ENCODE measurements around the gene TXNRD2.
"Not testable (repeated sequence)": the region's sequence is repeated elsewhere in the genome, so short reads cannot be mapped to it uniquely, and the experiment has no call there.

Gene TXNRD2

DNA sequence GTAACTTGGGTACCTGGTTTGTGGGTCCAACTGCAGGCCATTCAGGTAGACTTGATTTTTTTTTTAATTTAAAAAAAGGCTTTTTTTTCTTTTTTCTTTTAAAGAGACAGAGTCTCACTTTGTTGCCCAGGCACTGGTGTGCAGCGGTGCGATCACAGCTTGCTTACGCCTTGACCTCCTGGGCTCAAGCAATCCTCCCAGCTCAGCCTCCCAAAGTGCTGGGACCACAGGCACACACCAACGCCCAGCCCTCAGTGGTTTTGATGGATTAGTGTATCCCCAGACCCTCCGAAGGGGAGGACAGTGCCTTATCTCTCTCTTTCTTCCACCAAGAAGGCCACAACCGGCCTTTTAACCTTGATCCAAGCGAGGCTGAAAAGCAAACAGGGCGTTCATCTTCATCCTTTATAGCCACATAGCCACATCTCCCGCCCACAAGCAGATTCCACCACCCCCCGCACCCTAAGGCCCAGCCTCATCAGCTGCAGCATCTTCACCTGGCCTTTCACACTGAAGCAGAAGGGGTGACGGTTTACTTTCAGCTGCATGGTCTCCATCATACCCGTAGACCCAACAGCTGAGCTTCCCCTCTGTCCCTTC, 17.6 kb downstream of the TXNRD2 start:
- DNase-seq (ENCODE audit: low spot score): no peak

DNA sequence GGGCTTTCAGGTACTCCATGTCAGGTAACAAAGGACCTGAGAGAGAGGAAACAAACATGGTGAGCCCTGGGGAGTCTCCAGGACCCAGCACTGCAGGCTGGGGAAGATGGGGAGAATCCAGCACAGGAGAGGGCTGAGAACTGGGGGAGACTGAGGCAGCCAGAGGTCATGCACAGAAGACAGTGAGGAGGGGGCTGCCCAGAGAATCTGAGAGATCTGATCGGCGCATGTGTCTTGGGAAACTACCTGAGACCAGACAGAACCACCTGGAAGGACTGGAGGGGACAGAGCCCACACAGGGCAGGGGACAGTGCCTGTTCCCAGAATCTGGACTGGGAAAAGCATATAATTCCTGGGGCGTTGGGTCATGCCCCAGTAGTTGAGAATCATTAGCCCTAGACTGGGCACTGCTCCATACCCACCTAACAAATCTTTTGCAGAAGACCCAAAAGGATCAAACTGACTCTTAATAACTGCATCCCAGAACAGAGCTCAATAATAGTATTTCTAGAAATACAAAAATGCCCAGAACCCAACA, 20.0 kb downstream of the TXNRD2 start:
- DNase-seq (ENCODE audit: low spot score): no peak

DNA sequence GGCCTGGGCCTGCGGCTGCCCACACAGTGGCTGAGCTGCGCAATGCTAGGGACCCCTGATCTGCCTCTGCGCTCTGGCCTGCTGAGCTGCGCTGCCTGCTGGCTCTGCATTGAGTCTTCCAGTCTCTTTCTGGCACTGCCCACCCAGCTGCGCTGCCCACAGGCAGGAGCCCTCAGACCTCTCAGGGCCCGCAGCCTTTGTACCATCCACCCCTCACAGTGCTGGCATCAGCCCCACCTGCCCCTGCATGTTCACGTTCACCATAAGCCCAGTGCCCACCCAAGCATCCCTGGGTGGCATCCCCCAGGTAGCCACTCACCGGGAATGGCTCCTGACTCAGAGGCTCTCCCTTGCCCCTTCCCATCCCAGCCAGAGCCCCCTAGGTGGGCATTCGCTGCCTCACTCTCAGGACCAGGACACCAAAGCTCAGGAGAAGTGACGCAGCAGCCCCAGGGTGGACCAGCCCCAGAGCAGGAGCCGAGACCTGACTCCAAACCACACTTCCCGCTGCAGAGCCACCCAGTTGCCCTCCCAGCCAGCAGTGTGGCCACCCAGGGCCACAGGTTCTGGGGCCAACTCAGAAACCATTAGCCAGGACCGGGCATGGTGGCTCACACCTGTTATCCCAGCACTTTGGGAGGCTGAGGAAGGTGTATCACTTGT, 21.8 kb downstream of the TXNRD2 start:
- no peak for DNase-seq (ENCODE audit: low spot score)

DNA sequence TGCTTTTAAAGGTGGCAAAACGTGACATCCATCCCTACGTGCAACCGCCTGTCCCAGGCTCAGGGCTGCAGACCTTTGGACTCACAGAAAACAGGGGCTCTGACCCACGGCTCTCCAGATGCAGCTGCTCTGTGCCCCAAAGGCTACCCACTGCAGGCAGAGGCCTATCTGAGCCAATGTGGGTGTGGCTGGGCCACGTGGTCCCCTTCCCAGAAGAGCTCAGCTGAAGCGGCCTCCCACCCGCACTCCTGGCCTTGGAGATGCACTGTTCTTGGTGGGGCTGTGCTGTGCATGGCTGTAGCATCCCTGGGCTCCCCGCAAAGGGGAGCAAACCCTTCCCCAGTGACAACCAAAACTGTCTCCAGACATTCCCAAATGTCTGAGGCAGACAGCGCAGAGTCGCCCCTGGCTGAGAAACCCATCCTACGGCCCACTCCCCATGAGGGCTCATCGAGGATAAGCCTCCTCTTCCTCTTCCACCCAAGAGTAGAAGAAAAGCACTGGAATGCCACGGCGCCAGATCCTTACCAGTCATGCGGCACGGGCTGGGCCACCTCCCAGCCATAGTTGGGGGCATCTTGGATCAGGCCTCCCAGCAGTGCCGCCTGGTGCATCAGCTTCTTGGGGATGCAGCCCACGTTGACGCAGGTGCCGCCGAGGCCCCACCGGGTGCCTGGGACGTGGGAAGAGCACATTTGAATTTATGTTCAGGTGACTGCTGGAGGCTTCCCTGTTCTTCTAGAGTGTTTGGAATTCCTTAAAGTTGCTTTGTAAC, 23.1 kb downstream of the TXNRD2 start:
- no peak for DNase-seq (ENCODE audit: low spot score)

DNA sequence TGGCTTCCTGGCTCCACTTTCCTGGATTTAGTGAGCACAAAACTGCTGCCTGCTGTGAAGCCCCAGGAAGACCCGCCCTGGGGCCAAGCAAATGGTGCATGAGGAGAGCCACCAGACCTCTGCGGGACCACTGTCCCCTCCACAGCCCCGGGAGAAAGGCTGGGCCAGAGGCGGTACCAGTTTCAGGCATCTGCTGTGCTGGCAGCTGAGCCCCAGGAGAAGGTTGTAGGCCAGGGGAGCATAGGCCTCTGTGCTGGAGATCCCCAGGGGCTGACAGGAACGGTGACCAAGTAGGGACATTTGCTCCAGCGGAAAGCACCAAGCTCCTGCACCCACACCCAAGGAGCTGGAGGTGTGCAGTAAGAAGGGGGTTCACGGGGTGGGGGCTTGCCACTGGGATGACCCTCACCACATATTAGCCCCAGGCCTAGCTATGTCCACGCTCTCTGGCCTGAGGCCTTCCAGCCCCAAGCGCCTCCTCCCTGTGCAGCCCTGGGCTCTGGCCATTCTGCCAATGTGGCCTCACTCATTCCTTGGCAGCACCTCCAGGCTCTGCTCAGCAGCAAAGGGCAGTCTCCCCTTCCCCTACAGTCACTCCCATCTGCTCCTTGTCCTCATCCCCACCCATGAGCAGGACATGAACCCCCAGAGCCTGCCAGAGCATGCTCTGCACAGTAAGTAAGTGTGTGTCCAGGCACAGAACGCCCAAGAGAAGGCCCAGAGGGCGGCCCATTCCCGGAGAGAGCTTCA, 24.1 kb downstream of the TXNRD2 start:
- DNase-seq (ENCODE audit: low spot score): no peak

DNA sequence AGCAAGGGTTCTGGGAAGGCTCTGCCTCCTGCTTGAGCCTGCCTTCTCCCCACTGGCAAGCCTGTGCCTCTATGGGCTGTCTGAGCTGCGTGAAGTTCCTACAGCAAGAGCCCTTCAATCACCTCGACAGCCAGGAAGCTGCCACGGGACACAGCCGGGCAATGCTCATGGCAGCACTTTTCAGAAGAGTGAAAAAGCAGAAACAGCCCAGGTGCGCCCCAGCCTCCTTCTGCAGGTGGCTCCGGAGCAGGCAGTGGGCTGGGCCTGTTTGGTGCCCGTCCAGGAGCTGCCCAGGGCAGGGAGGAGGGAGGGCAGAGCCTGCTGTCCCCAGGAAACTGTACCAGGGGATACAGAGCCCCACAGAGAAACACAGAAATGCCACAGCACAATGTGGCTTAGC, 24.7 kb downstream of the TXNRD2 start:
- no peak for DNase-seq (ENCODE audit: low spot score)

DNA sequence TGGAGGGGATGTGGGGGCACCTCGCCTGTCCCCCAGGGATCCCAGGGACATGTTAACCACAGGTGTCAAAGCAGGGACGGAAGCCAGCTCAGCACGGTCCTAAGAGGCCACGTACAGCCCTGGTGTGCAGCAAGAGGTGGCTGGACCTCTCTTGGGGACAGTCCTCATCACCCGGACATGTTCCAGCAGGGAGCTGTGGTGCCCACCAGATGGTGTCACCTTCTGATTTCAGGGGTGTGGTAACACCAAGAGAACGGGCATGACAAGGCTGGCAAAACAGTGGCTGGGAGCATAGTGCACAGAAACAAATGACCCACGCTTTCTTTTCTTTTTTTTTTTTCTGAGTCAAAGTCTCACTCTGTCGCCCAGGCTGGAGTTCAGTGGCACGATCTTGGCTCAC, 25.6 kb downstream of the TXNRD2 start:
- DNase-seq (ENCODE audit: low spot score): no peak

DNA sequence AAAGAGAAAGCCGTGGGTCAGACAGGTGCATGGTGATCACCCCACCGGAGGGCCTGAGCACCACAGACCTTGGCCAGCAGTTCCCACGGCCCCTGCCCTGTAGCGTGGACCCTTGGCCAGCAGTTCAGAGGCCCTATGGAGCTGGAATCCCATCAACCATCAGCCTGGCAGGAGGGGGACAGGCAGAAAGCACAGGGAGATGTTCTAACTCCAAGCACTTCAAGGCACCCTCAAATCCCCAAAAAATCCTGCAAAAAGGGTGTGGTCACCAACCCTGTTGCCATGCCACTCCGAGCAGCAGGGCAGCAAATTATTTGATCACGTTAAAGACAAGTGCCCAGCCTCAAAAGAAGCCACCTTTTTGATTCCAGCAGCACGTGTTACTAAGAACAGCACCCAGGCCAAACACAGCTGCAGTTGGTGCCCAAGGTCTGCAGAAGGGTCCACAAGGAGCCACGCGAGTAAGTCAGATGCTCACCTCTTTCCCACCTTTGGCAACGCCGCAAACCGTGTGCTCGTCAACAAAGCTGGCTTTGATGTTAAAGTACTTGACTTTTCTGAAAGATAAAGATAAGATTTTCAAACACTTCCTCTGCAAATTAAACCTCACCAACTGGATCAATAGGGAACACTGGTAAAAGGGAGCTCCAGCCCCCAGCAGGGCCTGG, 26.2 kb downstream of the TXNRD2 start:
- no peak for DNase-seq (ENCODE audit: low spot score)

DNA sequence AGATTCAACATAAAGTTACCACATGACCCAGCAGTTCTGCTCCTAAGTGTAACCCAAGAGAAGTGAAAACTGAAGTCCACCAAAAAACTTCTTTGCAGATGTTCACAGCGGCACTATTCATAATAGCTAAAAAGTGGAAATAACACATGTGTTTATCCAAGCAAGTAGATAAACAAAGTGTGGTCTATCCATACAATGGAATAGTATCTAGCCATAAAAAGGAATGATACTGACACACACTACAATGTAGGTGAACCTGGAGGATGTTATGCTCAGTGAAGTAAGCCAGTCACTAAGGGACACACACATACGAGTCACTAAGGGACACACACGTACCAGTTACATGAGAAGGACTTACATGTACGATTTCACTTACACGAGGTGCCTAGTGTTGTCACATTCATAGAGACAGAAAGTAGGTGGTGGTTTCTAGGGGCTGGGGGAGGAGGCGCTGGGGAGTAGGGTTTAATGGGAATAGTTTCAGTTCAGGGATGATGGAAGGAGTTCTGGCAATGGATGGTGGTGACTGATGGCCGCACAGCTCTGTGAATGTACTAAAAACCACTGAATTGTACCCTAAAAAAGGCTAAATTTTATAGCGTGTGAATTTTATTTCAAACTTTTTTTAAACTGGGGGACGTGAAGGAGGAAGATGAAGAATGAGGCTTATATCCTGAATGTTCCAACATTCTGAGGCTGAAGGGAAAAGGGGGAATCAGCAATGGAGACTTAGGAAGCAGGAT, 27.2 kb downstream of the TXNRD2 start:
- no peak for DNase-seq (ENCODE audit: low spot score)

DNA sequence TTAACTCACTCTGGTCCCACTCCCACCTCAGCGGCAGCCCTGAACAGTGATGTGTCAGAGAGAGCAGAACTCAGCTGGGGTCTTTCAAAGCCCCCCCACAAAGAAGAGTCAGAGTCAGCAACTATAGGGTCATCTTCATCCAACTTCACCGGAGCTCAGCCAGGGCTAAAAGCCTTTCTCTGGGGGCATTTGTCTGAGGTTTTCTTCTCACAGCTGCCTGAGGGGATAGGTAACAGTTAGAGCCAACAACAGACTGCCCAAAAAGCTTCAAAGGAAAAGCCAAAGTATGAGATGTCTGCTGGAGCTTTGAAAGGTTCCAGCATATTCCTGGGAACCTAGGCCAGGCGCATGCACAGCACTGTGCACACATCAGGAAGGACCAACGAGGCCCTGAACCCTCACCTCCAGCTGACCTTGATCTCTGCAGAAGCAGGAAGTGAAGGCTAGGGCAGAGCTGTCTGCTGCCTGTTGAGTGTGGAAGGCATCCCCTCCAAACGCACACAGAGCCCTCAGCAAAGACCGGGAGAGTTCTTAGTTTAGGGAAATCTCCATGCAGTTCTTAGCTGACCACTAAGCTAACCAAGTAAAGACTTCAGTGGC, 28.2 kb downstream of the TXNRD2 start:
- DNase-seq (ENCODE audit: low spot score): no peak

DNA sequence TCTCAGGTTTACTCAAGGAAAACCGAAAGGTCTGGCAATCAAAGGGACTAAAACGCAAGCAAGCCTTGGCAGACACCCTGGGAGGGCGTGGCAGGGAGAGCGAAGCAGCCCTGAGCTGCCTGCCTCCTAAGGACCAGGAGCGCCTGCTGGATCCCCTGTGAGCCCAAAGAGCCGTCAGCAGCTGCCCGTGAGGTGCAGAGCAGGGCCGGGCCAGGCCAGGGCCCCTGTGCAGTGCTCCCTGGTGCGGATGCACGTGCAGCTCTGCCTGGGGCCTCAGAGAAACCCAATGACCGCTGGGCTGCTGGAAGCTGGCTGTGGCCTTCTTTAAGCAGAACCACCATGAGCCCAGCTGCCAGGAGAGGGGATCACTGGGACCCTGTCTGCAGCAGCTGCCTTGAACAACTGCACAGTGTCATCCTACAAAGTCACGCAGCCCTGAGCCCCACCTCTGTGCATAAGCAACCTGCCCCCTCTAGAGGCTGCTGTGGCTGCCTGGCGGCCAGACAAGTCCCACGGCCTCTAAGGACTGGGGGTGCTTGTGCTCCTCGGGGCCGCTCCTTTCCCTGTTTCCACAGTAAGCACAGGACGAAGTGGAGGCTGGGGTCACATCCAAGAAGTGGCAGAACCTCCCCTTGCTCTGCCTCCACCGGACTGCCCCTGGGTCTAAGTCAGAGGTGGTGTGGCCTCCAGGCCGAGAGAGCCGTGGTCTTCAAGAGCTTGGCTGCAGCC, 29.2 kb downstream of the TXNRD2 start:
- no peak for DNase-seq (ENCODE audit: low spot score)

DNA sequence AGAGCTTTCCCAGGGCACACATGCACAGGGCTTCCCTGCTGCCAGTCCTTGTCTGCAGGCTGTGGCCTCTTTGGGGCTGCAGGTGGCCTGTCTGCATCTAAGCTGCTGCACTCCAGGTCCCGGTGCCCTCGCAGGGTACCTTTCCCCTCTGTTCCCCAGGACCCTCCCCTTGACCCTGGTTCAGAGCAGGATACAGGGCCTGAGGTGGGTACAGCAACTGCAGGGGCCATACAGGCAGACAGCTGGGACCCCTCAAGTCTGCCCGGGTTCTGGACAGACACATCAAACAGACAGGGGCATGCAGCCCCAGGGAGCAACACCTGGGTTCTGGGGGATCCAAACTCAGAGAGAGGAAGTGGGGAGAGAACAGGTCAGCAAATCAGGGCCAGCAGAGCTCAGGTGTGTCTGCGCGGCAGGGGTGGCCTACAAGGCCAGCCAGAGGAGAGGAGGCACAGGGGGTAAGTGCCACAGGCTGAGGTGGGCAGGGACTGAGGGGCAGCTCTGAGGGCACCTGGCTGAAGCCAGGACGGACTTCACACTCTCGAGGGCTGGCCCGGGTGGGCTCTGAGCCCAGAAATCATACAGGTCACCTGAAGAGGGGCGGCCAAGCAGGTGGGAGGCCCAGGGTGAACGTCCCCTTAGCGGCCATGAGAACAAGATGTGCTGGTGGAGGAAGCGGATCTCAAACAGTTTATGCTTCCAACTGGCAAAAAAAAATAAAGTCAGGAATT, 29.9 kb downstream of the TXNRD2 start:
- DNase-seq (ENCODE audit: low spot score): no peak

DNA sequence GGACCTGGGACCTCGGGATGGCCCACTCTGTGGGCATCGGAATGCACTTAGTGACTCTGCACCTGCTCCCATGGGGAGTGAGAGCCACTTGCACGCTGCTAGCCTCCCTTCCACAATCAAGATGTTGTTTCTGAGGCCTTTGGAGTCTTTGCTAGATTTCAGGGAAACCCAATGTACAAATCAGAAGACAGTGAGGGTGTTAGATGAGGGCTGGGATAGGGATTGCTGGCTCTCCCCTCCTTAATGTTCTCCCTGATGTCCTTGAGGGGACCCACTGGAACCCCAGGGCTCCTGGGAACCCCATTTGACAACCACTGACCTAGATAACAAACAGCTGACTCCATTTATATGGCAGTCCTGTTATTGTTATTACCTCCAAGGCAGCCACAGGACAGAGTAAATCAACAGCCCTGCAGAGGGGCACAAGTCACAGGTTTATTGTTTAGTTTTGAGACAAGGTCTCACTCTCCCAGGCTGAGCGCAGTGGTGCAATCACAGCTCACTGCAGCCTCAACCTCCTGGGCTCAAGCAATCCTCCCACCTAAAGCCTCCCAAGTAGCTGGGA, 31.4 kb downstream of the TXNRD2 start:
- no peak for DNase-seq (ENCODE audit: low spot score)

DNA sequence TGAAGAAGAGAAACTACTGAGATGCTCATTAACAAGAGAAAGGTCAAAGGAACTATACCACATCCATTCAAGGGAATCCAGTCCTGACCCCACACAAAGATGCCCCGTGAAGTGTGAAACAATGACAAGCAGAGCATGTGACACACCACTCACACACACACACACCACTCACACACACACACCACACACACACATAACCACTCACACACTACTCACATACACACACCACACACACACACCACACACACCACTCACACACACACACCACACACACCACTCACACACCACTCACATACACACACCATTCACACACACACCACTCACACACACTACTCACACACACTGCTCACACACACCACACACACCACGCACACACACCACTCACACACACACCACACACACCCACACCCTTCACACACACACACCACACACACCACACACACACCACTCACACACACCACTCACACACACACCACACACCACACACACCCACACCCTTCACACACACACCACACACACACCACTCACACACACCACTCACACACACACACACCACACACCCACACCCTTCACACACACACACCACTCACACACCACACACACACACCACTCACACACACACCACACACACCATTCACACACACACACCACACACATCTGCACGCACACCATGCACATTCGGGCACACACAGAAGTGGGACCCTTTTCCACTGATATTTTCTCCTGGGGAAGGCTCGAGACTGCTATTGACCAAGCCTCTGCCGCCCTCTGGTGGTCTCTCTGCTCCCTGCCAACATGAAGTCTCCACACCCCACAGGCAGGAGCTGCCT, 32.1 kb downstream of the TXNRD2 start:
- DNase-seq (ENCODE audit: low spot score): peak; percentile 80

DNA sequence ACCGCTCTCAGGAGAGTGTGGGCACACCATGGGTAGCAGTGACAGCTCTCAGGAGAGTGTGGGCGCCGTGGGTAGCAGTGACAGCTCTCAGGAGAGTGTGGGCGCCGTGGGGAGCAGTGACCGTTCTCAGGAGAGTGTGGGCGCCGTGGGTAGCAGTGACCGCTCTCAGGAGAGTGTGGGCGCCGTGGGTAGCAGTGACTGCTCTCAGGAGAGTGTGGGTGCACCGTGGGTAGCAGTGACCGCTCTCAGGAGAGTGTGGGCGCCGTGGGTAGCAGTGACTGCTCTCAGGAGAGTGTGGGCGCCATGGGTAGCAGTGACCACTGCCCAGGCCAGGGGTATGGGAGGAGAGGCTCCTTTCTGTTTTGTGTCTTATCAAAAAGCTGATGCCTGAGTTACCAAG, 33.7 kb downstream of the TXNRD2 start:
- not testable (repeated sequence) for DNase-seq (ENCODE audit: low spot score)

DNA sequence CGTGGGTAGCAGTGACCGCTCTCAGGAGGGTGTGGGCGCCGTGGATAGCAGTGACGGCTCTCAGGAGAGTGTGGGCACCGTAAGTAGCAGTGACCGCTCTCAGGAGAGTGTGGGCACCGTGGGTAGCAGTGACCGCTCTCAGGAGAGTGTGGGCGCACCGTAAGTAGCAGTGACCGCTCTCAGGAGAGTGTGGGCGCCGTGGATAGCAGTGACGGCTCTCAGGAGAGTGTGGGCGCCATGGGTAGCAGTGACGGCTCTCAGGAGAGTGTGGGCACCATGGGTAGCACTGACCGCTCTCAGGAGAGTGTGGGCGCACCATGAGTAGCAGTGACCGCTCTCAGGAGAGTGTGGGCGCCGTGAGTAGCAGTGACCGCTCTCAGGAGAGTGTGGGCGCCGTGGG, 34.8 kb downstream of the TXNRD2 start:
- DNase-seq (ENCODE audit: low spot score): not testable (repeated sequence)

DNA sequence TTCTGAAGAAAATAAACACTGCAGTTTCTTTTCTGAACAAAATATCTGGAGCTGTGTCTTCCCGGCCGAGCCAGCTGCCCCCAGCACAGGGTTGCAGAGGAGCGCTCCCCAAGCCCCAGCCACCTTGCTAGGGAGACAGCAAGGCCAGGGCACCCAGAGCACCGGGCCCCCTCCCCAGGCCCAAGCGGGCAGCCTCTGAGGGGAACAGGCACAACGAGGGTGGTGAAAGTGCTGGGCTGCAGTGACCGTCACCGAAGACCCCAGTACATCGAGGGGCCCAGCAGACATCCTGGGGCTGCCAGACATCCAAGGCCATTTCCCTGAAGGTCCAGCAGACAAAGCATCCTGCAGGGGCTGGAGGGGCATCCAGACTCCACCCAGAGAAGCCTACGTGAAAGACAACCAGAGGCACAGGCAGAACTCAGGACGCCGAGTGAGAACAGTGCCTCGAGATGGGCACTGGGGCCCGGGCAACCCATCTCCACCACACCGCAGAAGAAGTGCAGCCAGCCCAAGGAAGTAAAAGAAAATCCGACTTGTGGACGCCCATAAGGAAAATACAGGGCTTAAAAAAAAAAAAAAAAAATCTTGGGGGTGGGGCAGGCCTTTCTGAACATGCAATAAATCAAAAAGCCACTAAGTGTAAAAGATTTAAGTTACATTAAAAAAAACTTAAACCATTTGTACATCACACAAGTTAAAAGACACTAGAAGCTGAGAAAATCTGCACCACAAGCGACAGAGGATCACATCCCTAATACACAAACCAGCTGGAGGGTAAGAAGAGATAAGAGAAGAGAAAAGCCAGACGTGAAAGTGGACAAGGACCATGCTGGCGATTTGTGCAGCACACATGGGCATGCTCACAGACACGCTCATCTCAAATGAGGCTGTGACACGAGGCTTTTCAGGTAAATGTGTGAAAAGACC, 36.0 kb downstream of the TXNRD2 start:
- no peak for DNase-seq (ENCODE audit: low spot score)

Data from CD4-positive, alpha-beta T cell treated with Interleukin-6 at 100 ng/mL for 8 hours (primary cell).